Neuronal stem cell (in vitro differentiated cells): ENCODE results near the gene DIDO1.

Experiments used
- DNase-seq: peaks from one replicate; pipeline ENCODE4 v3.0.0-alpha.2; 2013; ENCODE audit warnings: low spot score
- H2AFZ ChIP-seq: one replicate; pipeline ENCODE4 v1.6.1; 2013; ENCODE audit warnings: mild to moderate bottlenecking, low read length, inconsistent platforms
- H2AK5ac ChIP-seq: 2 replicates; pipeline ENCODE4 v1.6.1; 2013; ENCODE audit warnings: low read depth, mild to moderate bottlenecking, inconsistent platforms, low read length, moderate library complexity, mixed read lengths
- H2BK120ac ChIP-seq: 2 replicates; pipeline ENCODE4 v1.6.1; 2013; ENCODE audit warnings: low read depth, mild to moderate bottlenecking, inconsistent platforms, low read length, moderate library complexity, mixed read lengths
- H2BK12ac ChIP-seq: one replicate; pipeline ENCODE4 v1.6.1; 2013; ENCODE audit warnings: low read length, inconsistent platforms
- H2BK15ac ChIP-seq: 2 replicates; pipeline ENCODE4 v1.6.1; 2013; ENCODE audit warnings: mild to moderate bottlenecking, low read length, inconsistent platforms, mixed read lengths
- H2BK5ac ChIP-seq: one replicate; pipeline ENCODE4 v1.6.1; 2013; ENCODE audit warnings: inconsistent platforms, mild to moderate bottlenecking, low read length, moderate library complexity
- H3K14ac ChIP-seq: one replicate; pipeline ENCODE4 v1.6.1; 2013; ENCODE audit warnings: low read length, inconsistent platforms
- H3K18ac ChIP-seq: 2 replicates; pipeline ENCODE4 v1.6.1; 2013; ENCODE audit warnings: low read length, inconsistent platforms
- H3K23ac ChIP-seq: 2 replicates; pipeline ENCODE4 v1.6.1; 2013; ENCODE audit warnings: low read depth, mild to moderate bottlenecking, mixed read lengths, low read length, inconsistent platforms; ENCODE audit not compliant: poor library complexity
- H3K27ac ChIP-seq: replicated peaks from 3 replicates; pipeline ENCODE4 v1.5.1; 2013; ENCODE audit warnings: low read length, inconsistent platforms
- H3K27me3 ChIP-seq, 3 experiments: 2 replicates each; pipeline ENCODE4 v1.6.1; 2013; ENCODE audit warnings: low read length in 3 of 3, mild to moderate bottlenecking in 2 of 3, inconsistent platforms in 1 of 3, low read depth in 1 of 3, mixed read lengths in 1 of 3, moderate library complexity in 1 of 3; ENCODE audit not compliant: control insufficient read depth in 3 of 3, insufficient read depth in 3 of 3
- H3K36me3 ChIP-seq, 2 donors: replicated peaks in 1 of 2; 2 replicates each; pipeline ENCODE4 v1.6.1; 2013; ENCODE audit warnings: low read length in 2 of 2; ENCODE audit not compliant: control insufficient read depth in 2 of 2, insufficient read depth in 2 of 2
- H3K4ac ChIP-seq: 2 replicates; pipeline ENCODE4 v1.6.1; 2013; ENCODE audit warnings: inconsistent platforms, mild to moderate bottlenecking, low read length, moderate library complexity
- H3K4me1 ChIP-seq, 2 donors: 1 replicate in 1 of 2; 2 replicates in 1 of 2; pipeline ENCODE4 v1.6.1; 2013; ENCODE audit warnings: low read length in 2 of 2, low read depth in 1 of 2; ENCODE audit not compliant: control insufficient read depth in 2 of 2, insufficient read depth in 1 of 2
- H3K4me2 ChIP-seq: one replicate; pipeline ENCODE4 v1.6.1; 2013; ENCODE audit warnings: mild to moderate bottlenecking, low read length, inconsistent platforms; ENCODE audit not compliant: insufficient read depth, poor library complexity, severe bottlenecking
- H3K4me3 ChIP-seq, 2 donors: 2 replicates each; pipeline ENCODE4 v1.5.1; 2013; ENCODE audit warnings: low read length in 2 of 2, mild to moderate bottlenecking in 2 of 2, inconsistent platforms in 1 of 2, moderate library complexity in 1 of 2
- H3K79me1 ChIP-seq: one replicate; pipeline ENCODE4 v1.6.1; 2013; ENCODE audit warnings: low read depth, mild to moderate bottlenecking, inconsistent platforms, low read length, moderate library complexity
- H3K9ac ChIP-seq: one replicate; pipeline ENCODE4 v1.6.1; 2013; ENCODE audit warnings: mild to moderate bottlenecking, low read depth, low read length, inconsistent platforms; ENCODE audit not compliant: poor library complexity
- H3K9me3 ChIP-seq, 2 donors: replicated peaks in 1 of 2; 2 replicates each; pipeline versions ENCODE3 to v1.6.1; 2013; ENCODE audit warnings: low read length in 2 of 2, mild to moderate bottlenecking in 2 of 2, inconsistent platforms in 1 of 2, low read depth in 1 of 2, mixed read lengths in 1 of 2, moderate library complexity in 1 of 2; ENCODE audit not compliant: control insufficient read depth in 2 of 2, insufficient read depth in 1 of 2
- H4K8ac ChIP-seq: one replicate; pipeline ENCODE4 v1.6.1; 2013; ENCODE audit warnings: low read depth, mild to moderate bottlenecking, inconsistent platforms, low read length, moderate library complexity
- H4K91ac ChIP-seq: one replicate; pipeline ENCODE4 v1.6.1; 2013; ENCODE audit warnings: low read length, low read depth, mild to moderate bottlenecking, inconsistent platforms; ENCODE audit not compliant: poor library complexity
- WGBS, 2 donors: extraction: QIAGEN DNeasy Blood & Tissue Kit; methylation state at CpG; one replicate each; pipeline ENCODE4 v1.1.7; 2013; ENCODE audit warnings: missing lambda C conversion rate in 2 of 2, mixed read lengths in 1 of 2; ENCODE audit not compliant: insufficient read length in 2 of 2, insufficient replicate concordance in 1 of 2; ENCODE audit errors: extremely low coverage in 2 of 2; 5-methylcytosine and 5-hydroxymethylcytosine counted together

DIDO1 gene

DNA sequence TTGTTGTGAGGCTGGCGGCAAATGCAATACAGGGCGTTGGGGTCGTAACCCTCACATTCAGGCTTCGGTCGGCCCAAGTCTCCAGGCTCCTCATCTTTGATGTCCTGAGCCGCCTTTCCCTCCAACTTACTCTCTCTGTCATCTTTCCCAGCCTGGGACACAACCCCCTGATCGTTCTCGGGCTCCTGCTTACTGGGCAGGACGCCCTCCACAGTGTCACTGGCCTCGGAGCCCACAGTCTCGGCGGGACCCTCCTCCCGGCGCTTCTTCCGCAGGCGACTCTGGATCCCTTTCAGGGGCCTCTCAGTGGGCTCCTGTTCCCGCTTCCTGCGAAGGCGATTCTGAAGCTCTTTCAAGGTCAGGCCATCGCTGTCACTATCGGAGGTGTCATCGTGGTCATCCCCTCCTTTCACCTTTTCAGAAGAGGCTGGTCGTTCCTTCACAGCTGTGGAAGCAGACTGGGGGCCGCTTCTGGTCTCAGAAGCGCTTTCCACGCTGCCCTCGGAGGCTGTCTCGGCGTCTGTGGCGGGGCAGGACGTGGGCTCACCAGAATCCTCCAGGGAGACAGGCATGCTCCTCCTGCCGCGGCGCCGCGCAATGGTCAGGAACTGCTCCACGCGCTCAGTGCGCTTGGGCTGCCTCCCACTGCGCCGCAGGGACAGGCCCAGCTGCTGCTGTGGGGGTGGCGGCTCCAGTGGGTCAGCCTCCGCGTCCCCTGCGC lies 15.4 kb downstream of the DIDO1 start:
- H3K27me3 ChIP-seq = no peaks in the 10 kb centered on the region
- H3K4ac ChIP-seq = no peak overlapping the region

DNA sequence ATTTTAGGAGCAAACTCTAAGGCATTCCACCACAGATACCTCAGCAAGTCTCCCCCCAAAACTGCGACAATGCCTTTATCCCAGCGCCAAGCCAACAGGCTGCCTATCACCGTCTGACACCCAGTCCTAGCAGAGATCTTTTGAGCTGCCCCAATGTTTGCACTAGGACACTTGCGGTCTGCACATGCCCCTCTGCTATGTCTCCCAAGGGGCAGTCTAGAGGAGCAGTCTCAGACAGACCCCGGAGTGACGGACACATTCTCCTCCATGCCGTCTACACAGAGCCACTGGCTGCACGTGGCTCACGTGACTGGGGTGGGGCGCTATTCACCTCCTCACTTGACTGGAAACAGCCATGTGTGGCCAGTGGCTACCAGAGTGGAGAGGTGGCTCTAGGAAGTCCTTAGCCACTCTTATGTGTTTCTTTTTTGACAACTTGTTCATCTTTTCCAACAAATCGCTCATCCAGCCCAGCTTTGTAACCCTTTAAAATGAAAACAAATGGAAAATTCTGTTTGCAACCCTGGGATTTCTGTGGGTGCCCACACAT lies 16.0 kb downstream of the DIDO1 start:
- H2AFZ ChIP-seq = no peak overlapping the region
- H3K4me1 ChIP-seq = peaks cover 4 to 14% of the 10 kb centered on the region in 2 donors
- H3K4me3 ChIP-seq = no peak overlapping the region
- no CpG with 5 or more reads among the region's 11 CpGs for WGBS, 2 donors
- DNase-seq = no peak
- H3K36me3 ChIP-seq = peaks cover 62 to 91% of the 10 kb centered on the region in 2 donors
- H3K9me3 ChIP-seq = no peaks in the 10 kb centered on the region
- no peak overlapping the region for H3K14ac ChIP-seq
- peak overlapping the region; percentile 74 for H4K8ac ChIP-seq
- peaks cover 13% of the 10 kb centered on the region for H3K79me1 ChIP-seq
- no peak overlapping the region for H4K91ac ChIP-seq
- H3K9ac ChIP-seq = no peak overlapping the region
- no peak overlapping the region for H3K23ac ChIP-seq
- H3K4ac ChIP-seq = no peak overlapping the region
- H2BK15ac ChIP-seq = no peak overlapping the region
- H3K18ac ChIP-seq = no peak overlapping the region
- H3K27ac ChIP-seq = no peak overlapping the region
- no peak overlapping the region for H2BK5ac ChIP-seq
- H3K4me2 ChIP-seq = no peak overlapping the region
- H2BK120ac ChIP-seq = no peak overlapping the region
- no peaks in the 10 kb centered on the region for H3K27me3 ChIP-seq
- no peak overlapping the region for H2AK5ac ChIP-seq
- H2BK12ac ChIP-seq = no peak overlapping the region

More for the DNA sequence above, 15.4 kb downstream of the DIDO1 start:
- Histone ChIP-seq H2AK5ac (no peak overlapping the region), H3K4me3 (no peak overlapping the region), H3K18ac (no peak overlapping the region), H3K9me3 (no peaks in the 10 kb centered on the region), H2AFZ (no peak overlapping the region), H3K4me1 (peaks cover 7 to 21% of the 10 kb centered on the region in 2 donors), H2BK15ac (no peak overlapping the region), H3K36me3 (peaks cover 57 to 85% of the 10 kb centered on the region in 2 donors), H2BK12ac (no peak overlapping the region), H2BK5ac (no peak overlapping the region), H4K91ac (no peak overlapping the region), H3K79me1 (peaks cover 13% of the 10 kb centered on the region), H4K8ac (peak overlapping the region; percentile 52), H3K14ac (no peak overlapping the region), H3K27ac (no peak overlapping the region), H3K4me2 (no peak overlapping the region), H2BK120ac (no peak overlapping the region), H3K9ac (no peak overlapping the region), H3K23ac (peak overlapping the region; percentile 77)
- WGBS, 2 donors = no CpG with 5 or more reads among the region's 45 CpGs
- no peak for DNase-seq

DNA sequence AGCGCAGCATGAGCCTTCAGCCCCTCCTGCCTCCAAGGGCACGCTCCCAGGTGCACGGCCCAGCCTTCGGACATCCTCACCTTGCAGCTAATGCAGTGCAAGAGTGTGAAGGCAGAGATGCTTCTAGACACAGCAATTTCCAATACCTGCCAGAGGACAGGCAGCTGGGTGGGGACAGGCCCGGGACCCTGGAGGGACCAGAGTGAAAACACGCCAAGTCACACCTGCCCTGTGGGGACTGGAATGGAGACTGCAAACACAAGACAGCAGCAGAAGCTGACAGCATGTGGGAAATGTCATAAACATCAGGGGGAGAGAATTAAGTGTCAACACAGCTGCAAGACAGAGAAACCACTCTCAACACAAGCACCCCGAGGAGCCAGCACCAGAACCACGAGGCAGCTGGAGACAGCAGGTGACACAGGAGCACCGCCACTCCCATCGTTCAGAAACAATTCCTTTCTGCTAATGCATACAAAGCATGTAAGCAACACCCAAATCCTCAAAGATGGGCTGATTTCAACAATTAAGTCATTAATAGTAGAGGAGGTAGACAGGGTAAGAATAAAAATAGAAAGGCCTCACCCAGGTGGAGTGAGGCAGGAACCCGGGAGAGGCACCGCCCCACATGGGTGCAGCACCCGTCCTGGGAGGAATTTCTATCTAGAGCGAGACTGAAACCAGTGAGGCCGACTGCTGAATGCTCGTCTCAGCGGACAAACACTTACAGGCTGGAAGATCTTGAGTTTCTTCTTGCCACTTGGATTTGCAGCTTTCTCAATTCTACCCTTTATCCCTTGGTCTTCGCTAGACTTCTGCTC lies 17.1 kb downstream of the DIDO1 start:
- no peak overlapping the region for H2BK5ac ChIP-seq
- H2BK15ac ChIP-seq = no peak overlapping the region
- no peak overlapping the region for H2AK5ac ChIP-seq
- no peak overlapping the region for H3K23ac ChIP-seq
- H3K9me3 ChIP-seq = no peaks in the 10 kb centered on the region
- H3K4me3 ChIP-seq = no peak overlapping the region
- H2BK120ac ChIP-seq = no peak overlapping the region
- peaks cover 13% of the 10 kb centered on the region for H3K79me1 ChIP-seq
- H3K36me3 ChIP-seq = peaks cover 68 to 99% of the 10 kb centered on the region in 2 donors
- H3K4me1 ChIP-seq = peaks cover 0 to 4% of the 10 kb centered on the region in 2 donors
- H3K14ac ChIP-seq = no peak overlapping the region
- H3K4ac ChIP-seq = no peak overlapping the region
- DNase-seq = no peak
- no peak overlapping the region for H2BK12ac ChIP-seq
- H2AFZ ChIP-seq = no peak overlapping the region
- no peak overlapping the region for H3K4me2 ChIP-seq
- no peak overlapping the region for H3K18ac ChIP-seq
- no CpG with 5 or more reads among the region's 18 CpGs for WGBS, 2 donors
- H4K91ac ChIP-seq = no peak overlapping the region
- H3K9ac ChIP-seq = no peak overlapping the region
- H3K27me3 ChIP-seq = no peaks in the 10 kb centered on the region
- H3K27ac ChIP-seq = no peak overlapping the region
- H4K8ac ChIP-seq = no peak overlapping the region
